Superior temporal gyrus (tissue), 1 donor: Measurements from ENCODE around the gene UVSSA.

Experiments
- DNase-seq: peaks from one replicate; pipeline ENCODE4 v3.0.0-alpha.2; 2016; ENCODE audit errors: extremely low spot score

The UVSSA gene

GRCh38 chr4:1346781-1347409 lies at the start of gene UVSSA:
Gene UVSSA, plus strand, starts transcription at chr4:1347208. Its CDS starts 884 bp downstream, at chr4:1348092.
- DNase-seq: peak; percentile 99

- DNase-seq: no peak
These were observed 49.3 kb upstream of the UVSSA start for GRCh38 chr4:1297456-1298325.

- DNase-seq: no peak
These were observed 48.5 kb upstream of the UVSSA start for GRCh38 chr4:1298461-1298860.

GRCh38 chr4:1299301-1299860 lies 47.6 kb upstream of the UVSSA start:
- DNase-seq: no peak

- DNase-seq: peak; percentile 57
These were observed 46.2 kb upstream of the UVSSA start for GRCh38 chr4:1300466-1301455.

- DNase-seq: no peak
These were observed 44.8 kb upstream of the UVSSA start for GRCh38 chr4:1302159-1302558.

GRCh38 chr4:1305261-1305711 lies 41.7 kb upstream of the UVSSA start:
- no peak for DNase-seq

- DNase-seq: no peak
These were observed 41.1 kb upstream of the UVSSA start for GRCh38 chr4:1305781-1306455.

- DNase-seq: no peak
These were observed 38.9 kb upstream of the UVSSA start for GRCh38 chr4:1307951-1308735.

- peak; percentile 87 for DNase-seq
These were observed 37.6 kb upstream of the UVSSA start for GRCh38 chr4:1309261-1310010.

GRCh38 chr4:1310031-1310795 lies 36.8 kb upstream of the UVSSA start:
- DNase-seq: no peak

GRCh38 chr4:1310796-1311631 lies 36.0 kb upstream of the UVSSA start:
- DNase-seq: no peak

- DNase-seq: no peak
These were observed 34.0 kb upstream of the UVSSA start for GRCh38 chr4:1312821-1313640.

- no peak for DNase-seq
These were observed 31.7 kb upstream of the UVSSA start for GRCh38 chr4:1315306-1315705.

GRCh38 chr4:1315836-1316536 lies 31.0 kb upstream of the UVSSA start:
- DNase-seq: no peak

GRCh38 chr4:1316537-1317168 lies 30.4 kb upstream of the UVSSA start:
- no peak for DNase-seq
